GM12878 (cell line): ENCODE measurements around the gene KDM2A. TPM values are rescaled to one million over a fixed set of nuclear protein-coding genes. Genes with fewer than 3 reads are reported as not detected.

ENCODE experiments used
- FOS ChIP-seq: IDR thresholded peaks from 3 replicates; pipeline ENCODE4 v1.6.1; 2011; ENCODE audit warnings: borderline replicate concordance; ENCODE audit not compliant: insufficient read length; ENCODE audit errors: extremely low read depth
- HSF1 ChIP-seq: fragments of 150-350 bp; IDR thresholded peaks from 2 replicates; pipeline ENCODE4 v1.6.1; 2014; ENCODE audit warnings: mild to moderate bottlenecking, low read depth, low read length
- IRF3 ChIP-seq: fragments of 450-650 bp; IDR thresholded peaks from 2 replicates; pipeline ENCODE4 v1.6.1; 2014; ENCODE audit warnings: mild to moderate bottlenecking
- JUNB ChIP-seq: IDR thresholded peaks from 2 replicates; pipeline ENCODE4 v1.6.1; 2016; ENCODE audit warnings: antibody characterized with exemption, mild to moderate bottlenecking
- SIX5 ChIP-seq: IDR thresholded peaks from 2 replicates; pipeline ENCODE4 v1.6.1; 2011; ENCODE audit warnings: mild to moderate bottlenecking, low read depth, low read length, moderate library complexity; ENCODE audit not compliant: severe bottlenecking
- SREBF2 ChIP-seq: IDR thresholded peaks from 2 replicates; pipeline ENCODE4 v1.6.1; 2012; ENCODE audit warnings: mild to moderate bottlenecking, low read length
- STAT3 ChIP-seq: IDR thresholded peaks from 2 replicates; pipeline ENCODE4 v1.6.1; 2011; ENCODE audit warnings: low read depth, low read length, improper control_type of control experiment
- SUZ12 ChIP-seq: fragments of 200-600 bp; sonication (generic); IDR thresholded peaks from one replicate; pipeline ENCODE4 v1.6.1; 2018; ENCODE audit warnings: antibody characterized with exemption, mild to moderate bottlenecking; ENCODE audit not compliant: unreplicated experiment
- TAF1 ChIP-seq: IDR thresholded peaks from 2 replicates; pipeline ENCODE4 v1.6.1; 2011; ENCODE audit warnings: mild to moderate bottlenecking, low read depth, low read length, borderline replicate concordance
- TARDBP ChIP-seq: IDR thresholded peaks from 2 replicates; pipeline ENCODE4 v1.6.1; 2016; ENCODE audit warnings: borderline replicate concordance
- TCF12 ChIP-seq: IDR thresholded peaks from 2 replicates; pipeline ENCODE4 v1.6.1; 2011; ENCODE audit warnings: low read depth, mild to moderate bottlenecking, low read length
- TCF7 ChIP-seq: IDR thresholded peaks from 2 replicates; pipeline ENCODE4 v1.6.1; 2014; ENCODE audit warnings: antibody characterized with exemption, borderline replicate concordance
- ZBED1 ChIP-seq: IDR thresholded peaks from 2 replicates; pipeline ENCODE4 v1.6.1; 2016; ENCODE audit warnings: borderline replicate concordance
- ZNF592 ChIP-seq: fragments of 450-650 bp; IDR thresholded peaks from 2 replicates; pipeline ENCODE4 v1.6.1; 2017; ENCODE audit warnings: mild to moderate bottlenecking, moderate library complexity
- polyA plus RNA-seq, 11 experiments: library from polyadenylated mRNA; depleted of rRNA in 4 of 11; unstranded in 6 of 11; stranded (reverse) in 5 of 11; fragments of >200 nt; fragmentation: Nextera tagmentation in 4 of 11; fragmentation: Illumina TruSeq in 1 of 11; extraction: Ambion mirVana in 4 of 11; extraction: Trizol in 1 of 11; gene quantifications; 1 replicate in 1 of 11; 2 replicates in 10 of 11; pipeline versions ENCODE4 v1.2.1 to v1.2.3, GENCODE V29; 2011 to 2016; ENCODE audit warnings: inconsistent platforms in 2 of 11, missing spikeins in 2 of 11, low read depth in 1 of 11
- total RNA-seq, 4 experiments: library from RNA; depleted of rRNA in 3 of 4; stranded (reverse); fragments of >200 nt in 3 of 4; fragmentation: Illumina TruSeq in 1 of 4; extraction: Trizol in 1 of 4; gene quantifications; 2 replicates each; pipeline versions ENCODE4 v1.2.1 to v1.2.3, GENCODE V29; 2013 to 2021
- TF ChIP-seq, protein P1 (sequence below): fragments of 150-350 bp; IDR thresholded peaks from 2 replicates; pipeline ENCODE4 v1.6.1; 2016; ENCODE audit warnings: low read depth, low read length
- TF ChIP-seq, protein P2 (sequence below): fragments of 450-650 bp; IDR thresholded peaks from 2 replicates; pipeline ENCODE4 v1.6.1; 2016; ENCODE audit warnings: mild to moderate bottlenecking

The KDM2A gene
- total and polyA plus RNA-seq, 10 of the 15 experiments (the other 5 are each of a cell fraction or from before 2014, with no cell fraction given) = 10.5 to 69.3 (median 41.6) TPM

DNA sequence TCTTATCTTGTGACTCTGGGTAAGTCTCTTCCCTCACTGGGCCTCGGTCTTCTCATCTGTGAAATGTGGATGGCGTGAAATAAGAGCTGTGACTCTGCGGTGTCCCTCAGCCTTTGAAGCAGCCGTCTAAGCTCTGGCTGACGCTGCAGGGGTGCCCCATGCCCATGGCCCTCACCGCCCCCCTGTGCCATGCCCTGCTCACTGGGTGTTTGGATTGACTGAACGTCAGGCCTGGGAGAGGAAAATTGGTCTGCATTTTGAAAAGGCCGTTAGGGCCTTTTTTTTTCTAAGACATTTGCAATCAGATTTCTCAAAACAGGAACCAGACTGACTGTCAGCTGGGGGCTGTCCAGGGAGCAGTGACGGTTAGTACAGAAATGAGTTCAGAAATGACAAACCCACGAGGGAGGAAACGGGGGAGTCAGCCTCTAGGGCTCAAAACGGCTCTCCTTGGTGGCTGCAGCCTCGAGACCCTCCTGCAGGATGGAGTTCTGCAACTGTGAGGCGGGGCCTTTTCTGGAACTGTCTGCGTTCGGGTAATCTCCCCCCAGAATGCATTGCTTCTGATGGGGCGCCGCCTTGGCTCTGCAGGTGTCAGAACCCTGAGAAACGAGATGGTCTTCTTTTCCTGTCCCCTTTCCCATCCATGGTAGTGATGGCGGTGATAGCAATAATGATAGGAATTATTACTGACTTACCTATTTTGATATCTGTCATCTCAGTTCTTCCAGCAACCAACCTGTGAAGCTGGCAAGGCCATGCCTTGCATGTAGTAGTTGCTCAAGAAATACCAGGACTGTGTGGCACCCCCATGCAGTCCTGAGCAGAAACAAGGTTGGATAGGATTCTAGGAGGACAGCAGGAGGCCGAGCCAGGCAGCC, 149.3 kb downstream of the KDM2A start (continued):
- TF ChIP-seq, protein P1, sequence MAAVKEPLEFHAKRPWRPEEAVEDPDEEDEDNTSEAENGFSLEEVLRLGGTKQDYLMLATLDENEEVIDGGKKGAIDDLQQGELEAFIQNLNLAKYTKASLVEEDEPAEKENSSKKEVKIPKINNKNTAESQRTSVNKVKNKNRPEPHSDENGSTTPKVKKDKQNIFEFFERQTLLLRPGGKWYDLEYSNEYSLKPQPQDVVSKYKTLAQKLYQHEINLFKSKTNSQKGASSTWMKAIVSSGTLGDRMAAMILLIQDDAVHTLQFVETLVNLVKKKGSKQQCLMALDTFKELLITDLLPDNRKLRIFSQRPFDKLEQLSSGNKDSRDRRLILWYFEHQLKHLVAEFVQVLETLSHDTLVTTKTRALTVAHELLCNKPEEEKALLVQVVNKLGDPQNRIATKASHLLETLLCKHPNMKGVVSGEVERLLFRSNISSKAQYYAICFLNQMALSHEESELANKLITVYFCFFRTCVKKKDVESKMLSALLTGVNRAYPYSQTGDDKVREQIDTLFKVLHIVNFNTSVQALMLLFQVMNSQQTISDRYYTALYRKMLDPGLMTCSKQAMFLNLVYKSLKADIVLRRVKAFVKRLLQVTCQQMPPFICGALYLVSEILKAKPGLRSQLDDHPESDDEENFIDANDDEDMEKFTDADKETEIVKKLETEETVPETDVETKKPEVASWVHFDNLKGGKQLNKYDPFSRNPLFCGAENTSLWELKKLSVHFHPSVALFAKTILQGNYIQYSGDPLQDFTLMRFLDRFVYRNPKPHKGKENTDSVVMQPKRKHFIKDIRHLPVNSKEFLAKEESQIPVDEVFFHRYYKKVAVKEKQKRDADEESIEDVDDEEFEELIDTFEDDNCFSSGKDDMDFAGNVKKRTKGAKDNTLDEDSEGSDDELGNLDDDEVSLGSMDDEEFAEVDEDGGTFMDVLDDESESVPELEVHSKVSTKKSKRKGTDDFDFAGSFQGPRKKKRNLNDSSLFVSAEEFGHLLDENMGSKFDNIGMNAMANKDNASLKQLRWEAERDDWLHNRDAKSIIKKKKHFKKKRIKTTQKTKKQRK = no peak
- TF ChIP-seq IRF3 (no peak), TARDBP (0 out of 2 replicates have a peak, but pooled peaks have one; percentile 46), TAF1 (no peak), SUZ12 (no peak), ZNF592 (no peak), TCF7 (no peak), SIX5 (no peak), ZBED1 (peak; percentile 86; the same call in 1 of the 2 replicates), JUNB (peak; percentile 94), HSF1 (peak; percentile 73; the same call in 1 of the 2 replicates), FOS (no peak), TCF12 (peak; percentile 90), SREBF2 (no peak), STAT3 (0 out of 2 replicates have a peak, but pooled peaks have one; percentile 68)
- TF ChIP-seq, protein P2, sequence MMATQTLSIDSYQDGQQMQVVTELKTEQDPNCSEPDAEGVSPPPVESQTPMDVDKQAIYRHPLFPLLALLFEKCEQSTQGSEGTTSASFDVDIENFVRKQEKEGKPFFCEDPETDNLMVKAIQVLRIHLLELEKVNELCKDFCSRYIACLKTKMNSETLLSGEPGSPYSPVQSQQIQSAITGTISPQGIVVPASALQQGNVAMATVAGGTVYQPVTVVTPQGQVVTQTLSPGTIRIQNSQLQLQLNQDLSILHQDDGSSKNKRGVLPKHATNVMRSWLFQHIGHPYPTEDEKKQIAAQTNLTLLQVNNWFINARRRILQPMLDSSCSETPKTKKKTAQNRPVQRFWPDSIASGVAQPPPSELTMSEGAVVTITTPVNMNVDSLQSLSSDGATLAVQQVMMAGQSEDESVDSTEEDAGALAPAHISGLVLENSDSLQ = peak; percentile 81
